ENCODE measurements around the gene LEPR.

The LEPR gene

DNA sequence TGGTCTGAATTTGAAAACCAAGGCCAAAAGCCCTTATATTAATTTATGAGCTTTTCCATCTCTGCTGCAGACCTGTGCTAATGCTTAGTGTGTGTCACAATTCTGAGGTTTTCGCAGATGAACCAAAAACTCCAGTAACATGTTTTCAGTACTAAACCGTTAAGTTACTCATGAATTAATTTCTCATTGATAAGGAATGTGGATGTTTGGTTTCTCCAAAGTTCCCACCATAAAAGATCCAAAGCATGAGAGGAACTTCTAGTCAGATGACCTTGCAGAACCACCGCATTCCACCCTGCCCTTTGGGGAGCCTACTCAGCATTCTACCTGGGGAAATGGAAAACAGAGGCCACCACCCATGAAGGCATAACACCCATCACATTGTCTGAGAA, 7.5 kb upstream of the LEPR start:
- no peak for DNase-seq

DNA sequence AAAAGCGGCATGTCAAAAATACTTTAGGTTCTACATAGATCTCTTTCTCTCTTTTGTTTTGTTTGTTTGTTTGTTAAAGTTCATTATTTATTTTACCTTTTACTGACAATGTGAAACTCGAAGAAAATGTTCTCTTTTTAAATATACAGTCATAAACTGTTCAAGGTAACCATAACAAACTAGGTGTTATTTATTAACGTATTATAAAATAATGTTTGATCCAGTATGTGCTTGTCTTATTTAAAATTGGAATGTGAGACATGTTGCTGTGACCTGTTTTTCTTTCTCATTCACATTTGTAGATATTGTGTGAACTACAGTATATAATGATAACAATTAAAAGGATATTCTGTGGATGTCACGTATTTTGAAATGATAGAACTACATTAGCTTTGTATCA, 5.9 kb upstream of the LEPR start:
- DNase-seq = no peak

DNA sequence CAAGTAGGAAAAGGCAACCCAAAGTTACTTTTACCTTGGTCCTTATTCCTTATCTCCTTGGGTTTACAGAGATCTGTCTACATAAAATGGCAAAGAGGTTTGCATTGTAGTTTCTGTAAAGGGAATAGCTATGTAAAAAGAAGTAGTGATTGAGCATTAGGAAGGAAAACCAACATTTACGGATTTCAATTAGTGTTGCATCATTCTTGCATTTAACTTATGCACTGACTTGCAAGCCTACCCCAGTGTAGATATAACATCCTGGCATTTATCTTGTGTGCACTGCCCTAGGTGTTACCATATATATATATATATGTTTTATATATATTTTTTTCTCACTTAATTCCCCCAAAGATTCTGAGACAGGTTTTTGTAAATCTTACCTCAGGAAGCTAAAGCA, 3.7 kb upstream of the LEPR start:
- no peak for DNase-seq

DNA sequence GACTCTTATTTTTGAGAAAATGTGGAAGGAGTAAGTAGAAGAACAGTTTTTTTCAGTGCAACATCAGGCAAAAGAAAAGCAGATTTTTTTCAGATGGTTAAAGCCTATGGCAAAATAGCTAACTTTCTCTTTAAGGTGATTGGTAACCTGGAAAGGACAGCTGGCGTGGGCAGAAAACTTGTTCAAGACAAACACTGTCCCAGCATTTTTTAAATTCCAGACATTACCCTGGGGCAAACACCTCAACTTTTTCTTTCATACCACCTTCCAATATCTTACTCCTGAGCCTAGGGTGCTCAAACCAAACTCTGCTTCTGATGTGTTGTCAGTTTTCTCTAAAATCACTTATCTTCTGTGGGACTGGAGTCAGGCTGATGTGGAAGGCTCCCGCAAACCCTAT, 2.7 kb upstream of the LEPR start:
- no peak for DNase-seq

DNA sequence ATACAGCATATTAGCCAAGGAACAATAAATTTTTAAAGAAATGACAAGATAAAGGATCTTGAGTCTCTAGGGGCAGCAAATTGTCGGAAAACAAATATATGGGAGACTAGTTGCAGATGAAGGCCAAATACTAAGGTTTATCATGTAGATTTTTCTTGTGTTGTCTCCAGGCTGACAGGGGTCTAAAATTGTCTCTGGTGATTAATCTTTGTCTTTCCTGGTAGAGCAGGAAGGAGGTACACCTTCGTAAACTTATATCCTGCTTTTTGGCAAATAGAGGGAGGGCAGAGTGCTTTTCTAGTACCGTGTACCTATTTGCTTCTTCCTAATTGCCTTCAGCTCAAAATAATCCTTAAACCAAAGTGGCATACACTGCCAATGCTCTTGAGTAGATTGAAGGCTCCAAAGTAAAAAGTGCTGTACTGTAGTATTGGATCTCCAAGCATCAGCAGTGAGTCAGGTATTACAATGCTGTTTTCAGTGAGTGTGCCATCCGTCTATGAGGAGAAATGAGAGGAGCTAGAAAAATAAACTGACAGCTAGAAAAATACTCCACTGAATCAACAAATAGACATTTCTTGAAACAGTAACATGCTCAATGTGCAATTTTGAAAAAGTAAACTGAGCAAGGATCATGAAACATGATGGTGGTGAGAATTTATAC, 1.8 kb upstream of the LEPR start:
- no peak for DNase-seq

DNA sequence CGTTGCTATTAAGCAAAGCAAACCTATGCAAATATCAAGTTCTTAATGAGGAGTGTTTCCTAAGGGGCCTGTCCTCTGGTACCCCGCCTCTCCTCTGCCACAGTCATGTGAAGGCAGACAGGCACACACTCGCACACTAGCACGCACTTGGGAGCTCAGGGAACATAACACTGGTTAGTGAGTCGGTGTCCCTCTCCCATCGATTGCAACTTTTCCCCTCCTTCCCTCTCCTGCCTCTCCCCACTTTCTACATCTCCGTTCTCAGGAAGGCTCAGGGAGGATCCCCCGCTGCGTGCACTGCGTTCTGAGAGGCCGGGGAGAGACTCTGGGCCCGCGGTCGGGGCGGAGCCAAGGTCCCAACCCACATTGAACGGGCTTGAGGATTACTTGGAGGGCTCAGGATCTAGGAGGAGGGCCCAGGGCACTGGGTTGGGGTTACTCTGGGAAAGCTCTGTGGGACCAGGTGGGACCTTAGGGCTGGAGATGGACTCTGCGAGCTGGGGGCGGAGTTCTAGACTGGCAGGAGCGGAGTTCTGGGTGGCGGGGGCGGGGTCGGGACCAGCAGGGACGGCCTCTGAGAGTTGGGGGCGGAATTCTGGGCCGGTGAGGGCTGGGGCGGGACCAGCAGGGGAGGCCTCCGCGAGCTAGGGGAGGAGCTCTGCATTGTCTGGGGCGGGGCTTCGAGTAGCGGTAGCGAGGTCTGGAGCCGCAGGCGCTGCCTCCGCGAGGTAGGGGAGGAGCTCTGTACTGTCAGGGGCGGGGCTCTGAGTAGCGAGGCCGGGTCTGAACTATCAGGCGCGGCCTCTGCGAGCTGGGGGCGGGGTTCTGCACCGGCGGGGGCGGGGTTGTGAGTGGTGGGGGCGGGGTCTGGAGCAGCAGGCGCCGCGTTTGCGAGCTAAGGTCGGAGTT, 533 bp upstream of the LEPR start:
- peak; percentile 99 for DNase-seq

DNA sequence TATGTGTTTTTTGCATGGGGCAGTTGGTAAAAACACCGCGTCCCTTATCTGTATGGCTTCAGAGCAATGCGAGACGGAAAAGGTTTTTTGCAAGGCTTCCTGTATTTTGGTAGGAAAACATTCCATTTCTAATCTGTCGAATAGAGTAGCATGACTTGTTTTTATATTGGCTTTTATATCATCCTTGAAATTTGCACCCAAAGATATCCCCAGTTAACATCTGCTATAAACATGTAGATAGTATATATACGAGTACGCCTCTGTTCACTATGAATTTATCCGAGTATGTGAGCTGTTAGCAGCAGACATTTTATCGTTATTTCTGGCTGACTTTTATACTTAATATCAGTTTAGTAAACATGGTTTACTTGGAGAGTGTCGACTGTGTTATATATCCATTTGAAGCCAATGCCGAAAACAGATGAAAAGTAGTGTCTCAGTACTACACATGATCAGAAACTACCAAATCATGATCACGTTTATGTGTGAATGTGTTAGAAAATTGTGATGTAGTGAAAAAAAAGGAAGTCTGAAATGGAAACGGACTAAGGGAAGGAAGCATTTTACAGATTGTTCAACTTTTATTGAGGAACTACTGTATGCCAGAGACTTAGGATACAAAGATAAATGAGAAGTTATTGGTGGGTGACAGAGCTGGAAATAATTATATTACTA, 1.0 kb downstream of the LEPR start:
- DNase-seq = no peak

DNA sequence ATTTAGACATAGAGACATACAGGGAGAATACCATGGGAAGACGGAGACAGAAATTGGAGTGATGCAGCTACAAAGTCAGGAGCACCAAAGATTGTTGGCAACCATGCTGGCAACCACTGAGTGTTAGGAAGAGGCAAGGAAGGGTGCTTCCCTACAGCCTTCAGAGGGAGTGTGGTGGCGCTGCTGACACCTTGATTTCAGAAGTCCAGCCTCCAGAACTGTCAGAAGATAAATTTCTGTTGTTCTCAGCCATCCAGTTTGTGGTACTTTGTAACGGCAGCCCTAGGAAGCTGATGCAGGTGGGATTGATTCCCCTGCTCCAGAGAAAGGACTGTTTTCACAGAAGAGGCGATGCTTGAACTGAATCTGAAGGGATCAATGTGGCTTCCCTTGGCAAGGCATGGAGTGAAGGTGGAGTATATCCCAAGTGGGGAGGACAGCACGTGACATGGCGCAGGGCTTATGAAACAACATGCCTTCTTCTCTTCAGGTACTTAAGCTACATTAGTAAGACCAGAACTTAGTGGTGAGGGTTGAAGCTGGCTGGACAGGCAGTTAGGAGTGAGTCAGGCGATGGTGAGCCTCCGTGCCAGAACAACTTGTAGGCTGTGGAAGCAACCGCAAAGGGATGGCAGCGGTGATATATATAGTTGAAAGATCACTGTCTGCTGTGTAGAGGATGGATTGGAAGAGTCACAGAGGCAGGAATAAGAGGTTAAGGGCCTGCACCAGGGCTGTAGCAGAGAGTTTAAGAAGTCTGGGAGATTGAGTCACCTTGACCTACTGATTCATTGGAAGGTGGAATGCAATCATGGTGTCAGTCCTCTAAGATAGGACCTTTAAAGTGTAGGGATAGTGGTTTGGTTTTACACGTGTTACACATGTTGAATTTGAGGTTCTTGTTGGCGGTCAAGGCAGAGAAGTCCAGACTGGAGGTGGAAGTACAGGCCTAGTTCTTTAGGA, 2.1 kb downstream of the LEPR start:
- no peak for DNase-seq

DNA sequence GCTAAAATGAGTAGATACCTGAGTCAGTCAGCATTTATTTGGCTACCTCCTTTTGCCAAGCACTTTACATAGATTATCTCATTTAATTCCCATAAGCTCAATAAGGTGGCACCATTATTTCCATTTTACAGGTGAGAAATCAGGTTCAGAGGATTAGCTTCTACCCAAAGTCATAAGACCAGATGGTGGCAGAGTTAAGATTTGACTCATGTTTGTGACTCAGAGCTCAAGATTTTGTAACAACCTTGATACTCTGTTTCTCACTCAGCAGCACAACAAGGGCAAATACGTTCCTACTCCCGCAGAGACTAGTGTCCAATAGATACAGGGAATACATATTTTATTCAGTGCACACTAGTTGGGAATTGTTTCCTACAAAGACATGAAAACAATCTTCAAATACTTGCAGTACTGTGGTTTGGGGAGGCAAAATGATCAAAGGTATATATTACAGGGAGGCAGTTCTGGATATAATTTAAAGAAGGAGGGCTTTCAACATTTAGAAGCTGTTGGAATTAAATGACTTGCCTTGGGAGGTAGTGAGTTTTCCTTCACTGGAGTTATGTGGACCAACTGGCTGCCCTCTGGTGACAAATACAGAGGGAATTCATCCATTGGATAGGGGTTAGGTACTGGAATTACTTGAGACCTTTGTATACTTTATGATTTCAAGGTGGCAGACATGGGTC, 3.6 kb downstream of the LEPR start:
- DNase-seq = no peak

DNA sequence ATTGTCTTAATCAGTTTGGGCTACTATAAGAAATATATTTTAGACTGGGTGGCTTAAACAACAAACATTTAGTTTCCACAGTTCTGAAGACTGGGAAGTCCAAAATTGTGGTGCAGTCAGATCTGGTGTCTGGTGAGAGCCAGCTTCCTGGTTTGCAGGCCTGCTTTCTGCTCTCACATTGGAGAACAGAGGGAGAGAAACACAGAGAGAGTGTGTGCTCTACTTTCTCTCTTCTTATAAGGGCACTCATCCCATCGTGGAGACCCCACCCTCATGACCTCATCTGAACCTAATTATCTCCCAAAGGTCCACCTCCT, 4.1 kb downstream of the LEPR start:
- DNase-seq = no peak

DNA sequence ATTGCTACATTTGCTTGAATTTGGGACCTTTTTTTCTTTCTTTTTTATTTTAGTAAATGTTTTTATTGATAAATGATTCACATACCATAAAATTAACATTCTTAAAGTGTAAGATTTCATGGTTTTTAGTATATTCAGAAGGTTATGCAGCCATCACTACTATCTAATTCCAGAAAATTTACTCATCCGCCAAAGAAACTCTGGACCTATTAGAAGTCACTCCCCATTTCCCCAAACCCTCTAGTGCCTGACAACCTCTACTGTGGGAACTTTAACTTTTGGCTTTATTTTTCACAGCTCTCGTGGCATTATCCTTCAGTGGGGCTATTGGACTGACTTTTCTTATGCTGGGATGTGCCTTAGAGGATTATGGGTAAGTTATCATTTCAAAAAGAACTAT, 4.5 kb downstream of the LEPR start:
- DNase-seq = no peak

DNA sequence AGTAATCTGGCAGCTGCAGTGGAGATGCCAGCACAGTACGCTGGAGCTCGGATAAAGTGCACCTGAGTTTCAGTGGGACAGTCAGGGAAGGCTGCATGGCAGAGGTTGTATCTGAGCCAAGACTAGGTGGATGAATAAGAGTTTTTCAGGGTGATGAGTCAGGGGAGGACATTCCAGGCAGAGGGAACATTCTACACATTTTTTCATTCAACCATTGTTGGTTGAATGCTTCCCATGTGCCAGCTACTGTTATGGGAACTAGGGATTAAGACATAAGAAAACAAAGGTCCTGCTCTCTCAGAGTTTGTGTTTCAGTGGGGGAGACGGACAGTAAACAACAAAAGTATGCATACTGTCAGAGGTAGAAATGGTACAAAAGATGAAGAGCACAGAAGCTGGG, 5.2 kb downstream of the LEPR start:
- no peak for DNase-seq

DNA sequence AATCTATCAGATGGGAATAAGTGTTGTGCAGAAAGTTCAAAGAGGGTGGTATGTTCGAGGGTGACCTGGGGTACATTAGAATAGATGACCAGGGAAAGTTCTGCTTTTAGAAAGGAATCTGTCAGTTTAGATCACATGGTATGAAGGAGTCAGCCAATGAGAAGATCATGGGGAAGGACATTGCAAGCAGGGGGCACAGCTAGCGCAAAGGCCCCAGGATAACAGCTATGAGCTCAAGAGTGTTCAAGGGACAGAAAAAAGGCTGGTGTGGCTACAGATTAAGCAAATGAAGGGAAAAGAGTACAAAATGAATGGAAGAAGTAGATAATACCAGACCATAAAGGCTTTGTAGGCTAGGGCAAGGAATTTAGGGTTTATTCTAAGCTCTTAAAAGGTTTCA, 8.6 kb downstream of the LEPR start:
- no peak for DNase-seq

DNA sequence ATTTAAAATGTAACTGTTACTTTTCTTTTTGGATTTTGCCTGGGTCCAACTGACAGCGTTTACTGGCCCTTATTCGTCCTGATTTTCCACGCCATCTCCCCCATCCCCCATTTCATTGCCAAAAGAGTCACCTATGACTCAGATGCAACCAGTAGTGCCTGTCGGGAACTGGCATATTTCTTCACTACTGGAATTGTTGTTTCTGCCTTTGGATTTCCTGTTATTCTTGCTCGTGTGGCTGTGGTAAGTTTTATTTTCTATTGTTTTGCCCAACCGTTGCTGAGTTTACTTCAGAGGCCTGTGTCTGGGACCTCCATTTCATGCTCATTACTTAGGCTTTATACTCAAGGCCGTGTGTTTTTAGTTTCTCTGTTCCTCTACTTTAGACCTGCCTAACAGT, 9.3 kb downstream of the LEPR start:
- no peak for DNase-seq

DNA sequence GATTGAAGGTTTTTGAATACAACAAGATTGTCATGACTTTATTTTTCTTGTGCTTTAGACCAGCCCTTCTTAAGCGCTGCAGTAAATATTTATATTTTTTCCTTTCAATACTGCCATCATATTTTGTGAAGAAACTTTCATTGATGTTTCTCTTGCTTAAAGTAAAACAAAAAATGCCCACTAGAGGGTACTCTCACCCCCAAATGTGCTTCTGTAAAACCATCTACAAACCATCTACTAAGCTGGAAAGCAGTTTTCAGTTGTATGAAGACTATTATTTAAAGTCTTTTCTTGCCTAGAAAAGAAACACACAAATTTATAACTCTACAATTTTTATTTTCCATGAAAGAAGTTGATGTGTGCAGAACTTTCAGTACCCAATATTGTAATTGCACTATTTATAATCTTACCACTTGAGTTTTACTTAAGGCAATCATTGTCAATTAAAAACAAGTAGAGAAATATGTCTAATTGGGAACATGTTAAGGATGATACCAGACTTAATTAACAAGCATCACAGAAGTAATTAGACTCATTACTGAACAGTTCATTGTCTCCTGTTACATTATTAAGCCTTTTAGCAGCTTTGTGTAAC, 10.7 kb downstream of the LEPR start:
- peak; percentile 27 for DNase-seq

DNA sequence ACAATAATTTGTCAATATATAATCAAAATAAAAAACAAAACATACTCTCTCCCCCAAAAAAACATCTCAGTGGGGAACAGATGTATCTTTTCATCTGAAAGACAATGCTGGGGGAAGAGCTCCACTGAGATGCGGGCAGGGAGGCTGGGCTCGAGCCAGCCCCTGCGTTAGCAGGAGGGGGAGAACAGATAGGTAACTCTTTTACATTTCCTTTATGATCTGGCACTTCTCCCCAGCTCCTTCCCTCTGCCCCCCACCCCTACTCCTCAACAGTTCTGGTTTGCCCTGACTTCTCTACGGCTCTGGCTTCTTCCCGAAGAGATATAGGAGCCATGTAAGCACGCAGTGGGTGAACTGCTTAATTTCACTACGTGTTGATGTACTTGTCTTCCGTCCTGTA, 12.4 kb downstream of the LEPR start:
- no peak for DNase-seq

DNA sequence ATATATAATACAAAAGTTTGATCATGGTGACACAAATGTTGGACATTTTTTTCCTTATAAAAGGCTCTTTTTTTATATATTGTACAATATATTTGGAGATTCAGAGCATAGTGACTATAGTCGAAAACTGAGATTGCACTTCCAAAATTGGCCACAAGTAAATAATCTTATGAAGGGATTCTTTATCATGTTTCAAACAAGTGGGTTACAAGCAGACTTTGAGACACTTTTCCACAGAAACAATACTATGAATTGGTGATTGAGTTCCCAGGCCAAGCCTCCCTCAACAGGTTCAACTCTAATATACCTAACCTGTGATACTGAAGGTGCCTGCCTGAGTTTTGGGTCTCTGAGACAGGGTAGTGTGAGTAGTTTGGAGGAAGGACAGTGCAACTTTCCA, 13.8 kb downstream of the LEPR start:
- no peak for DNase-seq

DNA sequence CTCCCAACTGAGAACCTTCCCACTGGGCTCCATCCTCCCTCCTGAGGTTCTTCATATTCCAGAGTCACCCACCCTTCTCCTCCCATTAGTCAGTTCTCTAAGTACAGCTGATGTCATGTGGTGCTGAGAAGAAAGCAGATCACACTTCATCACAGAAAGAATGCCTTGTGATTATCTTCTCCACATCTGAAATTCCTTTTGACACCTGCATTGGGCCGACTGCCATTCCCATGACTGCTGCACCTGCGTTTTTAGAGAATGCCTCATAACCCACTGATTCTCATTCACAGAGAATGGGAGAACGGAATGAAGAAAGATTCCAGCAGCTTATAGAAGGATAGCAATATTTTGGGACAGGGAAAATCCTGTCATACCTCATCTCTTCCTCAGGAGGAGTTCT, 14.3 kb downstream of the LEPR start:
- no peak for DNase-seq

DNA sequence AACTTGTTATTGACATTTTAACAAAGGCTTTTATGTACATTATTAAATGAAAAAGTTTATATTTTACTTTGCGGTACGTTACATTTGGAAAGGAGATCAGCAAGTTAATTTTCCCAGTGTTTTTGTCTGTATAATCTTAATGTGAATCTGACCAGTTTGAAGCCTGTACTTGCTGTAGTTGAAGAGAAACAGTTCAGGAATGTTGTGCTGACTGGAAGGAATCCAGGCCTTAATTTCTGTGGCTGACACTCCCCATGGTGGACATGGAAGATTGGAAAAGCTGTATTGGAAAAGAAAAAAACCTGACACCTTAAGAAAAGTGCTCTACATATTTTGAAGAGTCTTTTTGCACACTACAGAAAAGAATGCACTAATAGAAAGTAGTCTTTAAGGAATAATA, 15.5 kb downstream of the LEPR start:
- DNase-seq = no peak

DNA sequence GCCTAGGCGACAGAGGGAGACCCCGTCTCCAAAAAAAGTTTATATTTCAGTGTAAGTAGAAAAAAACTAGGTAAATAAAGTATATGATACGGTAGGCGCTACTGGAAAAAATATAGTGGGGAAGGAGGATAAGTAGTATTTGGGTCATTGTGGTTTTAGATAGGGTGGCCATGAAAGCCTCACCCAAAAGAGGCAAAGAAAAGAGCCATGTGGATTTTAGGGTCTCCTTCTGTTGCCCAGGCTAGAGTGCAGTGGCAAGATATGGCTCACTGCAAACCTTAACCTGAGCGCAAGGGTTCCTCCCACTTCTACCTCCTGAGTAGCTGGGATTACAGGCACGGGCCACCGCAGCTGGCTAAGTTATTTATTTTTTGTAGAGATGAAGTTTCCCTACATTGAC, 17.1 kb downstream of the LEPR start:
- DNase-seq = no peak

DNA sequence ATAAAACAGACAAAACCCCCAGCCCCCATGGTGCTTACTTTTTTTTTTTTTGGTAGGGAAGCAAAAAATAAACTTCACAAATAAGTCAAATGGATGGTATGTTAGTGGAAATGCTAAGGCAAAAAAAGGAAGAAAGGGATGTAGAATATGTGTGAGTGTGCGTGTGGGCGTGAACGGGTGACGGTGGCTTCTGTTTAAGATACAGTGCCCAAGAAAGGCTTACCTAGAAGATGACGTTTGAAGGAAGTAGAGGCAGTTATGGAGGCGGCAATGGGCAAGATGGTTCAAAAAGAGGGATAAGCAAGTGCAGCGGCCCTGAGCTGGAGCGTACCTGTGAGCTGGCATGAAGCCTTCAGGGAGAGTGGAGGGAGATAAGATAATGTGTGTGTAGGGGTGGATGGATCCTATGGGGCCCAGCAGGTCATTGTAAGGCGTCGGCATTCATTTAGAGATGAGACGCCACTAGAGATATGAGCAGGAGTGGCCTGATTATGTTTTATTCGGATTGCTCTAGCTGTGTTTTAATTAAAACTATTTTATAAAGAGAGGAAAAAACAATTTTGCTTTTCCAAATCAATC, 19.9 kb downstream of the LEPR start:
- DNase-seq = no peak

DNA sequence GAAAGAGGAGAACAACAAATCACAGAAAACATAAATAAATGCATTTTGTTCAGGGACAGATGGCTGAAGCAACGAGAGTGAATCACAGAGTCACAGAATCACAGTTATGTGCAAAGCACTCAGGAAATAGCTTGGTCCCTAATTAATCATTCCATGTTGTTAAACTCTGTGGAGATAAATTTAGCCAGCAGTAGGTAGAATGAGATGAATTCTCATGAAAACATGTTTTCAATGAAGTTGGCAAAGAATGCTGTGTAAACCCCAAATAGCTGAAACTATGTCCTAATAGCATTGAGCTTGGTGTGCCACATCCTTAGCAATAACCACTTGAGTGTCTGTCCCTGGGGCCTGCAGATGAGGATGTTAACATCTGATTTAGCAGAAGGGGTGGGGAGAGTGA, 20.4 kb downstream of the LEPR start:
- no peak for DNase-seq

Data from NCI-H345 (cell line).